ENCODE results near the gene KRCC1. TPM values are rescaled to one million over a fixed set of nuclear protein-coding genes. Genes with fewer than 3 reads are reported as not detected.
"Not testable (repeated sequence)": the region's sequence is repeated elsewhere in the genome, so short reads cannot be mapped to it uniquely, and the experiment has no call there.

KRCC1 gene
- total and polyA plus RNA-seq, 4 donors, result 17.2 to 31.2 (median 21.1) TPM

DNA sequence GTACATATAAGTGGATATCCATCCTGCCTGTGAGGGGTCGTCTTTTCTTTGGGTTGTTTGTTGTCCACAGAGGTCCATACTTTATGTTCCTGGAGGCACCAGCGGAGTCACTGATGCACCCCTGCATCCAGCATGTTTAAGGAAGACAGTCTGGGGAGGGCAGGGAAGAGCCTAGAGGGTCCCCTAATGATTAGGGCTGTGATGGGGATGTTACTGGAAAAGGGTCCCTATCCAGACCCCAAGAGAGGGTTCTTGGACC is 37.9 kb downstream of the KRCC1 start:
- H3K27ac ChIP-seq (ENCODE audit: low read depth in 1 of 2, low read length in 1 of 2); H3K4me3 ChIP-seq; H3K9ac ChIP-seq (ENCODE audit: insufficient read depth in 1 of 2, low read length in 2 of 2); H3K4me1 ChIP-seq (ENCODE audit: control insufficient read depth in 5 of 5, insufficient read depth in 5 of 5, low read length in 5 of 5); H3K27me3 ChIP-seq (ENCODE audit: control insufficient read depth in 3 of 3, insufficient read depth in 3 of 3, low read length in 2 of 3); H3K36me3 ChIP-seq (ENCODE audit: control insufficient read depth in 4 of 4, insufficient read depth in 4 of 4, low read length in 4 of 4); ATAC-seq (ENCODE audit: insufficient read depth, low FRiP score); H3K9me3 ChIP-seq (ENCODE audit: control insufficient read depth in 4 of 4, insufficient read depth in 3 of 4, low read length in 3 of 4); DNase-seq: not testable (repeated sequence)
- WGBS, 2 donors, result 87 to 90% methylated on average over 2 of the region's 2 CpGs

DNA sequence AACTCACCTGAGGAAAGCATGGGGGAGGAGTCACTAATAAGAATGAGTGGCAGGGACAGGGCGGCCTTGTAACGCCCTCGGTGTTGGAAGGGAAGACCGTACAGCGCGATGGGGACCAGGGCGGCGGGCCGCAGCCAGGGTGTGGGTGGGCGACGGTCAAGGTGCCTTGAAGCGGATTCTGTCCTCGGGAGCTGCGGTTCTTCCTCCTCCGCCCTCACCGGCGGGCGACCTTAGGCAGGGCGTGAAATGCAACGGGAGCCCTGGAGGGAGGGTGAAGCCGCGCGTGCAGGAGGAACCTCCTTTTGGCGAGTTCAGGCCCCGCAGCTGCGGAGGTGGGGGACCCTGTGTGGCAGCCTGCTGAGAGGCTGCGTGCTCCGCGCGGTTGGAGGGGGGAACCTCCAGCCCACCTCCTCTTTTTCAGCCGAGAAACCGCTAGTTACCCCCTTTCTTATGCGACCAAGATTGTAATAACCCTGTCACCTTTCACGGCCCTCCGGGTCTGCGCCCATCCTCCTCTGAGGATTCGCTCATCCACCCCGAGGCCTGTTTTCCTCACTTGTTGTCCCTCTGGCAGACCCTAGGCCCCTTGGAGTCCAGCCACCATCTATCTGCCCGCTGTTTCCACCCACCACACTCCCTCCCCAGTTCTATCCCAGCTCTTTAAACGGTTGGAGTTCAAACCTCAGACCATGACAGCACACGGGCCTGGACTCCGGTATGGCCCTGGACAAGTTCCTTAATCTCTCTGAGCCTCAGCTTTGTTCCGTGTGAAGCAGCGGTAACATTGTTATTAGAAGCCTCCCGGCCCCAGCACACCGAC is 38.4 kb downstream of the KRCC1 start:
- Histone ChIP-seq H3K27ac (ENCODE audit: low read depth in 1 of 2, low read length in 1 of 2) (peak overlapping the region in 1 of 2 donors; percentile 77), H3K36me3 (ENCODE audit: control insufficient read depth in 4 of 4, insufficient read depth in 4 of 4, low read length in 4 of 4) (no peaks in the 10 kb centered on the region), H3K27me3 (ENCODE audit: control insufficient read depth in 3 of 3, insufficient read depth in 3 of 3, low read length in 2 of 3) (no peaks in the 10 kb centered on the region), H3K9me3 (ENCODE audit: control insufficient read depth in 4 of 4, insufficient read depth in 3 of 4, low read length in 3 of 4) (no peaks in the 10 kb centered on the region), H3K4me1 (ENCODE audit: control insufficient read depth in 5 of 5, insufficient read depth in 5 of 5, low read length in 5 of 5) (peaks cover 0 to 9% (median 0%) of the 10 kb centered on the region in 5 donors), H3K9ac (ENCODE audit: insufficient read depth in 1 of 2, low read length in 2 of 2) (peak overlapping the region; percentile 95 to 99), H3K4me3 (peak overlapping the region; percentile 49)
- DNase-seq (peak in 2 of 3 donors; percentile 10 to 23), ATAC-seq (ENCODE audit: insufficient read depth, low FRiP score) (peak; percentile 73)
- WGBS, 2 donors, result 22 to 28% methylated on average over 43 to 46 of the region's 46 CpGs
- TF ChIP-seq, protein P1, sequence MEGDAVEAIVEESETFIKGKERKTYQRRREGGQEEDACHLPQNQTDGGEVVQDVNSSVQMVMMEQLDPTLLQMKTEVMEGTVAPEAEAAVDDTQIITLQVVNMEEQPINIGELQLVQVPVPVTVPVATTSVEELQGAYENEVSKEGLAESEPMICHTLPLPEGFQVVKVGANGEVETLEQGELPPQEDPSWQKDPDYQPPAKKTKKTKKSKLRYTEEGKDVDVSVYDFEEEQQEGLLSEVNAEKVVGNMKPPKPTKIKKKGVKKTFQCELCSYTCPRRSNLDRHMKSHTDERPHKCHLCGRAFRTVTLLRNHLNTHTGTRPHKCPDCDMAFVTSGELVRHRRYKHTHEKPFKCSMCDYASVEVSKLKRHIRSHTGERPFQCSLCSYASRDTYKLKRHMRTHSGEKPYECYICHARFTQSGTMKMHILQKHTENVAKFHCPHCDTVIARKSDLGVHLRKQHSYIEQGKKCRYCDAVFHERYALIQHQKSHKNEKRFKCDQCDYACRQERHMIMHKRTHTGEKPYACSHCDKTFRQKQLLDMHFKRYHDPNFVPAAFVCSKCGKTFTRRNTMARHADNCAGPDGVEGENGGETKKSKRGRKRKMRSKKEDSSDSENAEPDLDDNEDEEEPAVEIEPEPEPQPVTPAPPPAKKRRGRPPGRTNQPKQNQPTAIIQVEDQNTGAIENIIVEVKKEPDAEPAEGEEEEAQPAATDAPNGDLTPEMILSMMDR (IDR thresholded peaks at IDR 0.05; ENCODE audit: control extremely low read depth, extremely low read depth), result no peak

DNA sequence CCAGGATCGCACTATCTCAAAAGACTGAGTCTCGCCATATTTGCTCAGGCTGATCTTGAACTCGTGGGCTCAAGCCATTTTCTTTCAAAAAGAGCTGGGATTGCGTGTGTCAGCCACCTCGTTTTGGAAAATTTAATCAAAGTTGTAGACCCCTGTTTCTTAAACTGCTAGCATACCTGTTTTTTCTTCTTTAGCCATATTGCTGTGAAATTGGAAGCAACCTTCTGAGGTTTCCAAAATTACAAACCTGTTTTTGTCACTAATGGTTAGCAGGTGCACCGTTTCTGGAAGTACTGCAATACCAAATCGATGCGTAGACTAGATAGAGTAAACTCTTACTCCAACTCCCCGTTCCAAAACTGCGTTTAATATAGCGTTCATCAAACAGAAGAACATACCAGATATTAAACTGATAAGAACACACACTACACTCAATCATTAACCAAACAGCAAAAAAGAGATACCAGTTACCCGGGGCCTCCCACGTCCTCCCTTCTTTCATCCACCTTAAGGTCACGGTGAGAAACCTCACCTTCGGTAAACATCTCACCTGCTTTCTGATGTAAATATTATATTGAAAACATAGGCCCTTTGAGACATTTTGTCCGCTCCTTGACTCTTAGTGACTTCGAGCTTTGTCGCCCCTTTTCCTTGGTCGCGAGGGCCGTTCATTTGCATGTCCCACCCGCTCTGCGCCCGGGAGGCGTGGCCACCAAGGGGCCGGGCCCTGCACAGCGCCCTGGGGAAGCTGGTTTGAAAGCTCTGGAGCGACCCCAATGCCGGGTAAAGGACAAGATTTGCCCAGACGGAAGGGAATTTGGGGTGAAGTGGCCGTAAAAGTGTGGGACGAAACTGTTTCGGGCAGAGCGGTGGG is 39.3 kb downstream of the KRCC1 start, which contains the start of gene RNU2-63P:
Gene RNU2-63P, minus strand, starts transcription at position 462 of the 874 bp plus-strand sequence.
- Histone ChIP-seq H3K9me3 (ENCODE audit: control insufficient read depth in 4 of 4, insufficient read depth in 3 of 4, low read length in 3 of 4) (no peaks in the 10 kb centered on the region), H3K9ac (ENCODE audit: insufficient read depth in 1 of 2, low read length in 2 of 2) (peak within 1 kb of the TSS; percentile 95 to 99), H3K4me3 (peak within 1 kb of the TSS; percentile 49), H3K27me3 (ENCODE audit: control insufficient read depth in 3 of 3, insufficient read depth in 3 of 3, low read length in 2 of 3) (no peaks in the 10 kb centered on the region), H3K27ac (ENCODE audit: low read depth in 1 of 2, low read length in 1 of 2) (peak within 1 kb of the TSS in 1 of 2 donors; percentile 77), H3K36me3 (ENCODE audit: control insufficient read depth in 4 of 4, insufficient read depth in 4 of 4, low read length in 4 of 4) (no peaks in the 10 kb centered on the region), H3K4me1 (ENCODE audit: control insufficient read depth in 5 of 5, insufficient read depth in 5 of 5, low read length in 5 of 5) (peaks cover 0 to 9% (median 0%) of the 10 kb centered on the region in 5 donors)
- DNase-seq (peak; percentile 84 to 93 (median 88)), ATAC-seq (ENCODE audit: insufficient read depth, low FRiP score) (peak; percentile 85)
- TF ChIP-seq, protein P1 (IDR thresholded peaks at IDR 0.05; ENCODE audit: control extremely low read depth, extremely low read depth), result no peak
- 9% methylated on average over 34 of the region's 34 CpGs for whole genome bisulfite sequencing, 2 donors

DNA sequence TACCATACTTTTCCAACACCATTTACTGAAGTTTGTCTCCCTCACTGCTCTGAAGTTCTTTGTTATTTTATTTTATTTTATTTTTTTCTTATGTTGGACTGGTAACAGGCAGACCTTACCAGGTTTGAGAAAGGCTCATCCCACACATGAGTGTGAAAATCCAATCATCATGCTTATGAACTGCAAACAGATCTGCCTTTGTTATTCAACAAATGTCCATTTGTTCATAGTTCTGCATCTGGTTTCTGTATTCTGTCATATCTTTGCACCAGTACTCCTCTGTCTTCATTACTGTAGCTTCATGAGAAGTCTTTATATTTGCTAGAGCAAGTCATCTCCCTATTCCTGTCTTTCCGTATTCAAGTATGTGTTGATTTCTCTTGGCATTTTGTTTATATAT is 44.6 kb downstream of the KRCC1 start:
- no peak for DNase-seq
- Histone ChIP-seq H3K4me1 (ENCODE audit: control insufficient read depth in 5 of 5, insufficient read depth in 5 of 5, low read length in 5 of 5) (no peaks in the 10 kb centered on the region), H3K4me3 (no peak overlapping the region), H3K9me3 (ENCODE audit: control insufficient read depth in 4 of 4, insufficient read depth in 3 of 4, low read length in 3 of 4) (no peaks in the 10 kb centered on the region), H3K36me3 (ENCODE audit: control insufficient read depth in 4 of 4, insufficient read depth in 4 of 4, low read length in 4 of 4) (no peaks in the 10 kb centered on the region), H3K9ac (ENCODE audit: insufficient read depth in 1 of 2, low read length in 2 of 2) (no peak overlapping the region), H3K27ac (ENCODE audit: low read depth in 1 of 2, low read length in 1 of 2) (no peak overlapping the region), H3K27me3 (ENCODE audit: control insufficient read depth in 3 of 3, insufficient read depth in 3 of 3, low read length in 2 of 3) (no peaks in the 10 kb centered on the region)
- 77 to 82% methylated on average over 1 of the region's 1 CpG for WGBS, 2 donors
- TF ChIP-seq, protein P1 (IDR thresholded peaks at IDR 0.05; ENCODE audit: control extremely low read depth, extremely low read depth), result no peak
- no peak for ATAC-seq (ENCODE audit: insufficient read depth, low FRiP score)

All from lung (tissue), 12 donors.